Measurements from ENCODE around the gene KISS1R.

KISS1R gene

DNA sequence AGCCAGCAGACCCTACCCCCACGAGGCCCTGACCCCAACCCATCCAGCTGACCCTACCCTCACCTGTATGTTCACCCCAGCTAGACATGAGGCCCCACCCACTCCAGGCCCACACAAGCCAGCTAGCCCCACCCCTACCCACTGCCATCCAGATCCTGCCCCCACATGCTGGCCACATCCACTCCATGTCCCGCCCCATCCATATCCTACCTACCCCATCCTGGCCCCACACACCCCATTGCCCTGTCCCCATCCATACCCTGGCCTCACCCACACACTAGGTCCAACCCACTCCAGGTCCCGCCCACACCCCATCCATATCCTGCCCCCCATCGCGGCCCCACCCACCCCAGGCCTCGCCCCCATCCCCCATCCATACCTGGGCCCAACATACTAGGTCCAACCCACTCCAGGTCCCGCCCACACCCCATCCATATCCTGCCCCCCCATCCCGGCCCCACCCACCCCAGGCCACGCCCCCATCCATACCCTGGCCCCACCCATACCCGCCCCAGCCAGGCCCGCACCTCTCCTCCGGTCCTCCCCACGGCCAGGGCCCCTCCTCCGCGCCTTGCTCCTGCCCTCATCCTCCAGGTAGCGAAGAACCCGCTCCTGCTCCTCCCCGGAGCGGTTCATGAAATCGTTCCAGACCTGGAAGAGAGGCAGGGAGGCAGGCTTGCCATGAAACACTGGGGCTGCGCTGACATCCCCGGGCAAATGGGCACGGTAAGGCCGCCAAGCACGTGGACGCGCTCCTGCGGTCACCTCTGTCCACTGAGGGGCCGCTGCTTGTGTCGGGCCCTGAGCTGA is 16.6 kb upstream of the KISS1R start:
- DNase-seq: no peak

DNA sequence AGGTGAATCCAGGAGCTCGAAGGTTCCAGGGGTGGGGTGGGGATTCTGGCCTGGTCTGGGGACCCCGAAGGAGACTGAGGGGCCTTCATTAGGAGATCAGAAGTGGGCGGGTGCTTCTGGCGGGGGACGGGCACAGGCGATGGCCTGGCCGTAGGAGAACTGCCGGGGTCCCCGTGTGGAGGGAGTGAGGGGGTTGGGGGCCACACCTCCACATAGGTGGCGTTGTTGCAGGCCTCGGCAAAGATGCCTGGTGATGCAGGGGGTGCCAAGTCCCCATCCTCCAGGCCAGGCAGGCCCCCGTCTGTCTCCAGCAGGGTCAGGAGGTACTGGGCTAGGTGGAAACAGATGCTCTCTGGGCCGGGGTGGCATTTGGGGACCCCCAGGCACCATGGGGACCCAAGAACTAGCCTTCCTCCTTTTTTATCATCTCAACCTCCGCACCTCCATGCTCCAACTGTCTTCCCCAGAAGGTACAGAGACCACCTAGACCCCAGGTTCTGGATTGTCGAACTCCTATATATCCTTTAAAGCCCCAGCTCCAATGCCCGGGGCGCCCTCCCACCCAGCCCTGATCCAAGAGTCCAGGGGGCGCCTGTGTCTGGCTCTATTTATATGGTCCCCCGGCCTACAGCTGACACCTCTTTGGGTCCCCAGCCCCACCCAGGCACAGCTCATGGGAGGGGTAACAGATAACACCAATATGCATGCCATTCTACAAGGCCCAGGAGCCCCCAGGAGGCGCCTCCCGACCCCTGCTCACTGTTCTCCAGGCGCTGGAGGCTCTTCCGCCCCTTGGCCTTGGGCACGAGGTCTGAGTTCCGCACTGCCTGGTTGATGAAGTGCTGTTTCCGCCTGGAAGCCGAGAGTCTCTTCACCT is 15.7 kb upstream of the KISS1R start:
- no peak for DNase-seq

DNA sequence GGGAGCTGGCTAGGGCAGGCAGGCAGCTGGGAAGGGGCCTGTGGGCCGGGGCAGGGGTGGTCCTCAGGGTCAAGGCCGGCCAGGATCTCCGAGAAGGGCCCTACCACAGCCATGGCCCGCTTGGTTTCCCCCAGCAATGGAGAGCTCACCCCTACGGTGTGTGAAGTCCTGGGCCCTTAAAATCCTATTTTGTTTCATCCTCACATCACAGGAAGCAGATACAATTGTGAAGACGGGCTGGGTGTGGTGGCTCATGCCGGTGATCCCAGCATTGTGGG is 15.1 kb upstream of the KISS1R start:
- no peak for DNase-seq

DNA sequence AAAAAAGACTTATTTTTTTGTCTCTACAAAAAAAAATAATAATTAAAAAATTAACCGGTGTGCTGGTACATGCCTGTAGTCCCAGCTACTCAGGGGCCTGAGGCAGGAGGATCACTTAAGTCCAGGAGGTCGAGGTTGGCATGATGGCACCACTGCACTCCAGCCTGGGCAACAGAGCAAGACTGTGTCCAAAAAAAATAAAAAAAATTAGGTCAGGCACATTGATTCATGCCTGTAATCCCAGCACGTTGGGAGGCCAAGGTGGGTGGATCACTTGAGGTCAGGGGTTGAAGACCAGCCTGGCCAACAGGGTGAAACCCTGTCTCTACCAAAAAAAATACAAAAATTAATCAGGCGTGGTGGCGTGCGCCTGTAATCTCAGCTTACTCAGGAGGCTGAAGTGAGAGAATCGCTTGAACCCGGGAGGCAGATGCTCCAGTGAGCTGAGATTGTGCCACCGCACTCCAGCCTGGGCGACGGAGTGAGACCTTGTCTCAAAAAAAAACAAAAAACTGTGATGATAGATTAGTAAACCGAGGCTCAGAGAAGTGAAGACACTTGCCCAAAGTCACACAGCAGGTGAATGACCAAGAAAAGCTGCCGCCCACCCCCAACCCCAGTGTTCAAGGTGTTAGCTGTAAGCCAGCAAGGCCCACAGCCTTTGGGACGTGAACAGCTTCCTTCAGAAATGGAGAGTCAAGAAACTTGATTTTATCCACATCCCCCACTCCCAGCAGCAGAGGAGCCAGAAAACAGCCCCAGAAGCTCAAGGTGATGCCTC is 14.5 kb upstream of the KISS1R start:
- DNase-seq: no peak

DNA sequence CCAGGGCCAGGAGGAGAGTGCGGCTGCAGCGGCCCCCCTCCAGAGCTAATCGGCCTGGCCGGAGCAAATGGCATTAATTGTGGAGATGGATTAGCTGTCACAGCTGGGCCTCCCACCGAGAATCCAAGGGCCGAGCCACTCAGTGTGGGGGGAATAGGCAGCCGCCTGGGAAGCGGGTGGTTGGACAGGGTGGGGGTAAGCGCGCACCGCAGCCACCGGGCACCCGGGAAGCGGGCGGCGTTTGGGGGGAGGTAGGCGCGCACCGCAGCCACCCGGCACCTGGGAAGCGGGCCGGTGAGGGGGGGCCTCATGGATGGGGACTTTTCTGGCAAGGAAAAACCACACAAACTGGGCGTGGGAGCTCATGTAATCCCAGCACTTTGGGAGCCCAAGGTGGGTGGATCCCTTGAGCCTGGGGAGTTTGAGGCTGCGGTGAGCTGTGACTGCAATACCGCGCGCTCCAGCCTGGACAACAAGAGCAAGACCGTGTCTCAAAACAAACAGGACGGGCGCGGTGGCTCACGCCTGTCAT is 13.8 kb upstream of the KISS1R start:
- DNase-seq: no peak

DNA sequence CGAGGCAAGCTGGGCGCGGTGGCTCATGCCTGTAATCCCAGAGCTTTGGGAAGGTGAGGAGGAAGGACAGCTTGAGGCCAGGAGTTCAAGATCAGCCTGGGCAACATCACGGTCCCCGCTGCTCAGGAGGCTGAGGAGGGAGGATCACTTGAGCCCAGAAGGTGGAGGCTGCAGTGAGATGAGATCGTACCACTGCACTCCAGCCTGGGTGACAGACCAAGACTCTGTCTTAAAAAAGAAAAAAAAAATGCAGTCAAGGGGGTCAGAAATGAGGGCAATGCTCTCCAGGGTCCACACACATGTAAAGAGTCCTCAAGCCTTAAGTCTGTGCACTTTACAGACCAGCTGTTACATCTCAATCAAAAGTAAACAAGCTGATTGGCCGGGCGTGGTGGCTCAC is 12.6 kb upstream of the KISS1R start:
- DNase-seq: no peak

DNA sequence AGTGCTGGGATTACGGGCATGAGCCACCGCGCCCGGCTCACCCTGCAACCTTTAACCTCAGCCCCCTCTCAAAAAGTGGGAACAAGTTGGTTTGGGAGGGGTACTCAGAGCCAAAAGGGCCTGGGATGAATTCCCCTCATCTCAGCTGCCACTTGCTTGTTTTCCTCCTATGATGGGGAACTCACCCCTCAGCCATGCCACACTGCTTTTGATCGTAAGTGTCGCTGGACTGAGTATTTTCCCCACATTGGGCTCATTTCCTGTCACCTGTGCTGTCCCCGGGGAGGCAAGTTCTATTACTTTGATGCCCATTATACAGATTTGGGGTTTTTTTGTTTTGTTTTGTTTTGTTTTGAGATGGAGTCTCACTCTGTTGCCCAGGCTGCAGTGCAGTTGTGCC is 10.7 kb upstream of the KISS1R start:
- DNase-seq: no peak

DNA sequence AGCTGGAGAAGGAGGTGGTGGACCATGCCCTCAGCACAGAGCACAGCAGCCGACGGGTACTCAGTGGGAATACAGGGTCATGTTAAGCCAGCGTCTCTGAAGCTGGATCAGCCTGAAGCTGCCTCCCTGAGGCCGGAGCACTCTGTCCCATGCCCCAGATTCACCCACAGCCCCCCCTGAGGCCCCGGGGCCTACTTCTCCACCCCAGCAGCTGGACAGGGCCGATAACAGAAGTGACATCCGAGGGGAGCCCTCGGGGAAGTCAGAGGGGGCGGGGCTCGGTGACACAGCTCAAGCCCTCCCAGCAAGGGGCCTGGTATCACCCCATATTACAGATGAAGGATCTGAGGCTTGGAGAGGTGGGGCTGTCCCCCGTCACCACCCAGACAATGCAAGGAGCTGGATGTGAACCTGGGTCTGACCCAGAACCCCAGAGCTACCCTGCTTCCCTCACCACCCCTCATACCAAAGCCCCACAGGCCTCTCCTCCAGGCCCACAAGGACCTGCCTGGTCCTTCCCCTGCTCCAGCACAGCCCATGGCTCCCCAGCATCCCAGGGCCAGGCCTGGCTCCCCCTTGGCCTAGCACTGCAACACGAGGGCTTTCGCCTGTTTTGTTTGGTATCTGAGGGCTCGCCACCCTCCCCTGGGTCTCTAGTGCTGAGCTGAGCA is 9.8 kb upstream of the KISS1R start:
- no peak for DNase-seq

DNA sequence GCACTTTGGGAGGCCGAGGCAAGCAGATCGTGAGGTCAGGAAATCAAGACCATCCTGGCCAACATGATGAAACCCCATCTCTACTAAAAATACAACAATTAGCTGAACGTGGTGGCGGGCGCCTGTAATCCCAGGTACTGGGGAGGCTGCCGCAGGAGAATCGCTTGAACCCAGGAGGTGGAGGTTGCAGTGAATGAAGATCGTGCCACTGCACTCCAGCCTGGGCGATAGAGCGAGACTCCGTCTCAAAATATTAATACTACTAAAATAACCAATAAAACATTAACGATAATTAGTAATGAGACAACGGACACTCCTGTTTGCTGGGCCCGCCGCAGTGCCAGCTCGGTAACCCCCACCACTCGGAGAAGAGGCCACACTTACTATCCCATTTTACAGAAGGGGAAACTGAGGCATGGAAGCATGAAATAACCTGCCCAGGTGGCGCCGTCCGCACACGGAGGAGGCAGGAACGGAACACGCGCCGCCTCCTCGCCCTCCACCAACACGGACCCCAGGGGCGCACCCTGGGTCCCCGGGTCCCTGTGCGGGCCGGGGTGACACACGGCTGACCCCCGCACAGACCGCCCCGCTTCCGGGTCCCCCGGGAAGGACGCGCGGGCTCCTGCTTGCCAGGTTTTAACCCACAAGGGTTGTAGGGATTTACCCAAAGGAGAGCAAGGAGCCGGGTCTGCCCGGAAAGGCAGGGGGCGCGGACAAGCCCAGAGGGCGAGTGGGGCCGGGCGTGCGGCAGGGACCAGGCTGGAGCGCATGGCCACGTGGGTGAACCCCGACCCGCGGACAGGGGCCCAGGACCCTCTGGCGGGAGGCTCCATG is 5.7 kb upstream of the KISS1R start:
- DNase-seq: no peak

DNA sequence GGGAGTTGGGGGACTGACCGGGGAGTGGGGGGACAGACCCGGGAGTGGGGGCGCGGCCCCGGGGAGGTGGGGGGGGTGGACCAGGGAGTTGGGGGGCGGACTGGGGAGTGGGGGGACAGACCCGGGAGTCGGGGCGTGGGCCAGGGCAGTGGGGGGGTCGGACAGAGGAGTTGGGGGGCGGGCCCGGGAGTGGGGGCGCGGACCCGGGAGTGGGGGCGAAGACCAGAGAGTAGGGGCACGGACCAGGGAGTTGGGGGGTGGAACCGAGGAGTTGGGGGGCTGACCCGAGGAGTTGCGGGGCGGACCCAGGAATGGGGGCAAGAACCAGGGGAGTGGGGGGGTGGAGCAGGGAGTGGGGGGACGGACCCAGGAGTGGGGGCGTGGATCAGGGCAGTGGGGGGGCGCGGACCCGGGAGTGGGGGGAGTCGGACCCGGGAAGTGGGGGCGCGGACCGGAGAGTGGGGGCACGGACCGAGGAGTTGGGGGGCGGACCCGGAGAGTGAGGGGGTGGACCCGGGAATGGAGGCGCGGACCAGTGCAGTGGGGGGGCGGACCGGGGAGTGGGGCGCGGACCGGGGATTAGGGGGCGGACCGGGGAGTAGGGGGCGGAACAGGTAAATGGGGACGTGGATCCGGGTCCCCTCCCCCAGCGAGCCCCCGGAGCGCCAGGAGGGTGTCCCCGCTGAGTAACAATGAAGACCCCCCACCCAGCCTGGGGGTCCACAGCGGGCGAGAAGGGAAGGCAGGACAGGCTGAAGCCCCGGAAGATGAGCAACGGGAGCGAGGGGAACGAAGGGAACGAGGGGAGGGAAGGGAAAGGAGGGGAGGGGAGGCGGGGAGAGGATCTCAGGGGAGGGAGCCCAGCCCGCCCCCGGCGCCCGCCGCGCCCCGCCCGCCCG is 4.7 kb upstream of the KISS1R start:
- DNase-seq: no peak

DNA sequence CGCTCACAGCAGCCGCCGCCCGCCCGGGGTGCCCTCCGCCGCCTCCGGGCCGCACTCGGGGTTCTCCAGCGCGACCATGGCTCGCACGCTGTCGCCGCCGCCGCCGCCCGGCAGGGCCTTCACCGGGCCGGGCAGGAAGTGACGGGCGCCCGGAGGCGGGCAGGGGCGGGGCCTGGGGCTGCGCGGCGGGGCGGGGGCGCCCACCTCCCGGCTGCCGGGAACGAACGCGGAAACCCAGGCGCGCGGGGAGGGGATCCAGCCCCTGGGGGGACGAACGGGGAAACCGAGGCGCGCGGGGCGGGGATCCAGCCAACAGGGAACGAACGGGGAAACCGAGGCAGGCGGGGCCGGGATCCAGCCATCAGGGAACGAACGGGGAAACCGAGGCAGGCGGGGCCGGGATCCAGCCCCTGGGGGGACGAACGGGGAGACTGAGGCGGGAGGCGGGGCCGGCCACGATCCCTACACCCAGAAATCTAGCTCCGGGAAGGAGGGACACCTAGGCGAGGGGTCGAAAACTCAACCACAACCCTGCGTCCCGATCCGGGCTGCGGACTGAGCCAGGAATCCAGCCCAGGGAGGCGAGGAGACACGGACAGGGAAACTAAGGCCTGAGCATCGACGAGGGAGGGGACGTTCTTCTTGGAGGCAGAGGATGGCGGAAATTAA is 3.9 kb upstream of the KISS1R start, which contains the start of gene R3HDM4:
TSS of gene R3HDM4 (minus strand) at position 140 of the 669 bp plus-strand sequence. CDS start at position 78, 62 bp downstream.
- DNase-seq: no peak

DNA sequence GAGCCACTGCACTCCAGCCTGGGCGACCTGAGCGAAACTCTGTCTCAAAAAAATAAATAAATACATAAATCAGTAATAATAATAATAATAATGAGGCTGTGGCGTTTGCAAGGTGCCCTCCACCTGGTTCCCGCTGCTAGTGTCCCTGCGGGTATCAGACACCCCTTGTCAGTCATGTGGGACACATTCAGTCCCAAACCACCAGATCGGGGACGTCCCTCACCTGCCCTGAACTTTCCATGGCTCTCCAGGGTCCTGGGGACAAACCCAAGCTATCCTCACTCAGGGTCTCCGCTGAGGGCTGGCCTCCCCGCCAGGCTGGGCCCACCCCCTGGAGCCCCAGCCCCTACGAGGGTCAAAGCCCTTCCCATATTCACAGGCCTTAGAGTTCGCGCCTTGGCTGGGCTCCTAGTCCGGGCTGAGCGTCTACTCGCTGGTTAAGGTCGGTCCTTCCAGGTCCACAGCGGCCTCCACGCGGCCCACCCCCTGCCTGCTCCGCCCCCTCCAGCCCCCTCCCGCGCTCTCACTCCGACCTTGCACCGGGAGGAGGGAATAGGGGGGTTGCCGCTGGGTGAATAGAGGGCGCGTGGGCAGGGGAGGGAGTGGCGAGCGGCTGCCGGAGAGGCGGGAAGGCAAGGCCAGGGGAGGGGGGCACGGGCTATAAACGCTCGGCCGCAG is 349 bp upstream of the KISS1R start:
- no peak for DNase-seq

DNA sequence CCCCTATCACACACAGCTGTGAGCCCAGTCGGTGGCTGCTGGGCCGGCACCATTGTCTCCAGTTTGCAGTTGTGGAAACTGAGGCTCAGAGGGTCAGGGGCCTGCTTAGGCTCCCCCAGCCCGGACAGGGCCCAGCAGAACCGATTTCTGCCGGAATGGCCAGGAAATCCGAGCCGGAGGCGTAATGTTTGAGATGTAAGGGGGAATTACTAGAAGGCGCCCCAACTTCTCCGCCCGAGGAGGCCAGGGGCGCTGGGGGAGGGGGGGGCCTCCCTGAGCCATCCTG is 962 bp downstream of the KISS1R start:
- DNase-seq: no peak

DNA sequence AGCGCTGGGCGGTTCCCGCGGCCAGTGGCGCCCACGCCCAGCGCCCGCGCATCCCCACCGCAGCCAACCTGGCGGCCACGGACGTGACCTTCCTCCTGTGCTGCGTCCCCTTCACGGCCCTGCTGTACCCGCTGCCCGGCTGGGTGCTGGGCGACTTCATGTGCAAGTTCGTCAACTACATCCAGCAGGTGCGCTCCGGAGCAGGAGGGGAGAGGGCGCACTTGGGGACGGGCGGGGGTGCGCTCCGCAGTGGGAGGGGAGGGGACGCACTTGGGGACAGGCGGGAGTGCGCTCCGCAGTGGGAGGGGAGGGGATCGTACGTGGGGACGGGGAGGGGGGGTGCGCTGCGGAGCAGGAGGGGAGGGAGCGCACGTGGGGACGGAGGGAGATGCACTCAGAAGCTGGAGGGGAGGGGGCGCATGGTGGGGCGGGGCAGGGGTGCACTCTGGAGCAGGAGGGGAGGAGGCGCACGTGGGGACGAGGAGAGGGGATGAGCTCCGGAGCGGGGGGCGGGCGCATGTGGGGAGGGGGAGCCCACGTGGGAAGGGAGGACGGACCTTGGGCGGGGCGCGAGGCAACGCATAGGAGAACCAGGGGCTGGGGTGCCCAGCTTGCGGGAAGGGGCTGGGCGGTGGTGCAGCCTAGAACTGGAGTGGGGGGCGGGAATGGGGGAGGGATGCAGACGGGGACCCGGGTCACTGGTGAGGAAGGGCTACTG is 1.5 kb downstream of the KISS1R start:
- DNase-seq: no peak

DNA sequence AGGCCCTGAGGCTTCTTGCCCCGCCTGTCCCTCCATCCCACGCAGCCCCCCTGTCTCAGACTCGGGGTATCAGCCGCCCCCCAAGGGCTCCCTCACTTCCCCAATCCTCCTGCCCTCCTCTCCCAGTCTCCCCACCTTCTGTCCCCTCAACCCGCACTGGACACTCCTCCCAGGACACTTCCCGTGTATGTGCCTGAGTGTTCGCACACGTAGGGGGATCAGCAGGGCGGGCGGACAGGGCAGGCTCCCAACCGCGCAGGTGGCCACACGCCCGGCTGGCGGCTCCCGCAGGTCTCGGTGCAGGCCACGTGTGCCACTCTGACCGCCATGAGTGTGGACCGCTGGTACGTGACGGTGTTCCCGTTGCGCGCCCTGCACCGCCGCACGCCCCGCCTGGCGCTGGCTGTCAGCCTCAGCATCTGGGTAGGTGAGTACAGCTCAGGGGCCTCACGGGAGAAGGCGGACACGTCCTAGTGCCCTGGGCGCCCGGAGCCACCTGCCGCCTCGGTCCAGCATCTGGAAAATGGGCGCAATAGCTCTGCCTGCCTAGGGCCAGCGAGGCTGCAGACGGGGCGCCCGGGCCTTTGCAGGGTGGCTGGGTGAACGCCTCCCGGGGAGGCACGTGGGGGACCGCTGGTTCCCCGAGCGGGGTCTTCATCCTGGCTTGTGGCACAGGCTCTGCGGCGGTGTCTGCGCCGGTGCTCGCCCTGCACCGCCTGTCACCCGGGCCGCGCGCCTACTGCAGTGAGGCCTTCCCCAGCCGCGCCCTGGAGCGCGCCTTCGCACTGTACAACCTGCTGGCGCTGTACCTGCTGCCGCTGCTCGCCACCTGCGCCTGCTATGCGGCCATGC is 2.3 kb downstream of the KISS1R start:
- no peak for DNase-seq

DNA sequence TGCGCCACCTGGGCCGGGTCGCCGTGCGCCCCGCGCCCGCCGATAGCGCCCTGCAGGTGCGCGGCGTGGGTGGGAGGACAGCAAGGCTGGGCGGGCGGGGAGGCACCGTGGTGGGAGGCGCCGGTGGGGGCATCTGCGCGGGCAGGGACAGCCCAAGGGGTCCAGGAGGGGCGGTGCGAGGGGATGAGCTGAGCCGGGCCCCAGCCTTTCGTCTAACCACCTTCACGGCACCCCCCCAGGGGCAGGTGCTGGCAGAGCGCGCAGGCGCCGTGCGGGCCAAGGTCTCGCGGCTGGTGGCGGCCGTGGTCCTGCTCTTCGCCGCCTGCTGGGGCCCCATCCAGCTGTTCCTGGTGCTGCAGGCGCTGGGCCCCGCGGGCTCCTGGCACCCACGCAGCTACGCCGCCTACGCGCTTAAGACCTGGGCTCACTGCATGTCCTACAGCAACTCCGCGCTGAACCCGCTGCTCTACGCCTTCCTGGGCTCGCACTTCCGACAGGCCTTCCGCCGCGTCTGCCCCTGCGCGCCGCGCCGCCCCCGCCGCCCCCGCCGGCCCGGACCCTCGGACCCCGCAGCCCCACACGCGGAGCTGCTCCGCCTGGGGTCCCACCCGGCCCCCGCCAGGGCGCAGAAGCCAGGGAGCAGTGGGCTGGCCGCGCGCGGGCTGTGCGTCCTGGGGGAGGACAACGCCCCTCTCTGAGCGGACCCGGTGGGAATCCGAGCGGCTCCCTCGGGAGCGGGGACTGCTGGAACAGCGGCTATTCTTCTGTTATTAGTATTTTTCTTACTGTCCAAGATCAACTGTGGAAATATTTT is 3.1 kb downstream of the KISS1R start:
- DNase-seq: peak; percentile 20

DNA sequence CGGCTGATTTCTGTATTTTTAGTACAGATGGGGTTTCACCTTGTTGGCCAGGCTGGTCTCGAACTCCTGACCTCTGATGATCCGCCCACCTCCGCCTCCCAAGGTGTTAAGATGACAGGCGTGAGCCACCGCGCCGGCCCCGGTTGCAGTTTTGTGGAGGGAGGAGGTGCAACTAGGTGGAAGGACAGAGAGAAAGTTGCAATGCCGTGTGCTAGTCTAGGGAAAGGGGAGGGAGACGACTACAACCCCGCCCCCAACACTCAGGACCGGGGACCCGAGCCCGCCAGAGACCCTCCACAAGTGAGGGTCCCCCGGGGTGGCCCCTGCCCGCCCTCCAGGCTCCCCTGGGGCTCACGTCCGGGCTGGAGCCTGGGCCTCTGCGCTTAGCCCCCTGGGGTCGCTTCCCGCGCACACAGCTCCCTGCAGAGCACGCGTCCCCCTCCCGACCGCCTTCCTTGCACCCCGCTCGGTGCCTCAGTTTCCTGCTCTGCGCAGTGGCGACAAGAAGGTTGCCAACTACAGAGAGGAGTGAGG is 7.5 kb downstream of the KISS1R start:
- DNase-seq: no peak
